ENCODE measurements around the gene PDPR.
"Not testable (repeated sequence)": the region's sequence is repeated elsewhere in the genome, so short reads cannot be mapped to it uniquely, and the experiment has no call there.

- not testable (repeated sequence) for TF ChIP-seq CTCF, EP300 (IDR thresholded peaks at IDR 0.05)
These were observed 542 bp upstream of the PDPR start for GRCh38 chr16:70113599-70113981.
